ENCODE measurements around the gene TMC6. TPM values are rescaled to one million over a fixed set of nuclear protein-coding genes. Genes with fewer than 3 reads are reported as not detected.

The TMC6 gene
- total RNA-seq, 2 experiments from 2014 or later: 124 to 258 TPM

DNA sequence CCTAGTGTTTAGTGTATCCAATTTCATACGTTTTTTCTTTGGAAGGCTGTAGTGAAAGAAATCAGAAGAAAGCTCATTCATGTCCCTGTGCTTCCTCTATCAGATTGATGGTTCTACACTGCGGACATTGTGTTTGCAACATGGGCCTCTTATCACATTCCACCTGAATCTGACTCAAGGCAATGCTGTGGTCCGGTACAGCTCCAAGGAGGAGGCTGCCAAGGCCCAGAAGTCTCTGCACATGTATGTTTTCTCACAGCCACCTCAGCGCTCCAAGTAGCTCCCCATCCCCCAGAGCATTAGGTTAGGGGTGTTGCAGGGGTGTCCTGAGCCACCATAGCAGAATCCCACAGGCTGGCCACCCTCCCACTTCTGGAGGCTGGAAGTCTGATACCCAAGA lies 25.2 kb downstream of the TMC6 start:
- H3K79me2 ChIP-seq (ENCODE audit: insufficient read depth, low read depth, low read length): no peaks in the 10 kb centered on the region
- BruUV-seq (replicated peaks): no TSS peak
- no peak for DNase-seq (ENCODE audit: low spot score)
- no peaks in the 10 kb centered on the region for H3K9me3 ChIP-seq (ENCODE audit: low read length)
- no peak overlapping the region for H3K4me2 ChIP-seq (ENCODE audit: low read length)
- peaks cover 42% of the 10 kb centered on the region for H3K36me3 ChIP-seq (ENCODE audit: insufficient read depth, low read length)
- no peaks in the 10 kb centered on the region for H4K20me1 ChIP-seq (ENCODE audit: insufficient read depth, low read length)
- no peak overlapping the region for H3K4me3 ChIP-seq (ENCODE audit: low read depth, low read length, poor library complexity, severe bottlenecking)
- POLR2A ChIA-PET: no interaction called here
- H2AFZ ChIP-seq (ENCODE audit: low read length): no peak overlapping the region
- no peak overlapping the region for H3K27ac ChIP-seq (ENCODE audit: low read depth, low read length, poor library complexity, severe bottlenecking)
- no peaks in the 10 kb centered on the region for H3K4me1 ChIP-seq (ENCODE audit: insufficient read depth, low read length, poor library complexity, severe bottlenecking)
- H3K9me2 ChIP-seq (ENCODE audit: insufficient read depth, low read length): no peaks in the 10 kb centered on the region
- intact Hi-C loops (cut with micrococcal nuclease; ENCODE audit: unreplicated experiment): no loop called here
- TF ChIP-seq, protein P1, sequence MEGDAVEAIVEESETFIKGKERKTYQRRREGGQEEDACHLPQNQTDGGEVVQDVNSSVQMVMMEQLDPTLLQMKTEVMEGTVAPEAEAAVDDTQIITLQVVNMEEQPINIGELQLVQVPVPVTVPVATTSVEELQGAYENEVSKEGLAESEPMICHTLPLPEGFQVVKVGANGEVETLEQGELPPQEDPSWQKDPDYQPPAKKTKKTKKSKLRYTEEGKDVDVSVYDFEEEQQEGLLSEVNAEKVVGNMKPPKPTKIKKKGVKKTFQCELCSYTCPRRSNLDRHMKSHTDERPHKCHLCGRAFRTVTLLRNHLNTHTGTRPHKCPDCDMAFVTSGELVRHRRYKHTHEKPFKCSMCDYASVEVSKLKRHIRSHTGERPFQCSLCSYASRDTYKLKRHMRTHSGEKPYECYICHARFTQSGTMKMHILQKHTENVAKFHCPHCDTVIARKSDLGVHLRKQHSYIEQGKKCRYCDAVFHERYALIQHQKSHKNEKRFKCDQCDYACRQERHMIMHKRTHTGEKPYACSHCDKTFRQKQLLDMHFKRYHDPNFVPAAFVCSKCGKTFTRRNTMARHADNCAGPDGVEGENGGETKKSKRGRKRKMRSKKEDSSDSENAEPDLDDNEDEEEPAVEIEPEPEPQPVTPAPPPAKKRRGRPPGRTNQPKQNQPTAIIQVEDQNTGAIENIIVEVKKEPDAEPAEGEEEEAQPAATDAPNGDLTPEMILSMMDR (conservative IDR thresholded peaks at IDR 0.05; ENCODE audit: low read length): no peak
- no peak for TF ChIP-seq EZH2phosphoT487 (IDR thresholded peaks at IDR 0.05; ENCODE audit: borderline replicate concordance, low read depth, low read length)
- CTCF ChIA-PET (ENCODE audit: unreplicated experiment): no interaction called here

DNA sequence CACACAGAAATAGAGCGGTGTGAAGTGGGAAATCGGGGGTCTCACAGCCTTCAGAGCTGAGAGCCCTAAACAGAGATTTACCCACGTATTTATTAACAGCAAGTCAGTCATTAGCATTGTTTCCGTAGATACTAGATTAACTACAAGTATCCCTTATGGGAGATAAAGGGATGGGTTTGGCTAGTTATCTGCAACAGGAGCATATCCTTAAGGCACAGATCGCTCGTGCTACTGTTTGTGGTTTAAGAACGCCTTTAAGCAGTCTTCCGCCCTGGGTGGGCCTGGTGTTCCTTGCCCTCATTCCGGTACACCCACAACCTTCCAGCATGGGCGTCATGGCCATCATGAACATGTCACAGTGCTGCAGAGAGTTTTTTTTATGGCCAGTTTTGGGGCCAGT lies 27.0 kb downstream of the TMC6 start:
- BruUV-seq (replicated peaks): no TSS peak
- no peak for DNase-seq (ENCODE audit: low spot score)
- no peaks in the 10 kb centered on the region for H3K9me2 ChIP-seq (ENCODE audit: insufficient read depth, low read length)
- no peaks in the 10 kb centered on the region for H3K4me1 ChIP-seq (ENCODE audit: insufficient read depth, low read length, poor library complexity, severe bottlenecking)
- TF ChIP-seq EZH2phosphoT487 (IDR thresholded peaks at IDR 0.05; ENCODE audit: borderline replicate concordance, low read depth, low read length): no peak
- TF ChIP-seq, protein P1 (conservative IDR thresholded peaks at IDR 0.05; ENCODE audit: low read length): no peak
- intact Hi-C loops (cut with micrococcal nuclease; ENCODE audit: unreplicated experiment): no loop called here
- H3K27ac ChIP-seq (ENCODE audit: low read depth, low read length, poor library complexity, severe bottlenecking): no peak overlapping the region
- no peak overlapping the region for H3K4me2 ChIP-seq (ENCODE audit: low read length)
- POLR2A ChIA-PET: no interaction called here
- no peaks in the 10 kb centered on the region for H4K20me1 ChIP-seq (ENCODE audit: insufficient read depth, low read length)
- no peaks in the 10 kb centered on the region for H3K79me2 ChIP-seq (ENCODE audit: insufficient read depth, low read depth, low read length)
- CTCF ChIA-PET (ENCODE audit: unreplicated experiment): no interaction called here
- H3K9me3 ChIP-seq (ENCODE audit: low read length): no peaks in the 10 kb centered on the region
- H3K4me3 ChIP-seq (ENCODE audit: low read depth, low read length, poor library complexity, severe bottlenecking): no peak overlapping the region
- no peak overlapping the region for H2AFZ ChIP-seq (ENCODE audit: low read length)
- H3K36me3 ChIP-seq (ENCODE audit: insufficient read depth, low read length): peaks cover 53% of the 10 kb centered on the region

DNA sequence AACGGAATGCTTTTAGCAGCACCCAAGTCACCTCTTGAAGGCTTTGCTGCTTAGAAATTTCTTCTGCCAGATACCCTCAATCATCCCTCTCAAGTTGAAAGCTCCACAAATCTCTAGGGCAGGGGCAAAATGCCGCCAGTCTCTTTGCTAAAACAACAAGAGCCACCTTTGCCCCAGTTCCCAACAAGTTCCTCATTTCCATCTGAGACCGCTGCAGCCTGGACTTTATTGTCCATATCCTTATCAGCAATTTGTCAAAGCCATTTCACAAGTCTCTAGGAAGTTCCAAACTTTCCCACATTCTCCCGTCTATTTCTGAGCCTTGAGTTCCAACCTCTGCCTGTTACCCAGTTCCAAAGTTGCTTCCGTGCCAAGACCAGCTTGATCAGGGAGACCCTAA lies 27.4 kb downstream of the TMC6 start:
- intact Hi-C loops (cut with micrococcal nuclease; ENCODE audit: unreplicated experiment): no loop called here

More for the DNA sequence above, 27.4 kb downstream of the TMC6 start:
- H3K4me1 ChIP-seq (ENCODE audit: insufficient read depth, low read length, poor library complexity, severe bottlenecking): no peaks in the 10 kb centered on the region
- DNase-seq (ENCODE audit: low spot score): no peak
- no peak overlapping the region for H2AFZ ChIP-seq (ENCODE audit: low read length)
- H3K4me3 ChIP-seq (ENCODE audit: low read depth, low read length, poor library complexity, severe bottlenecking): no peak overlapping the region
- H4K20me1 ChIP-seq (ENCODE audit: insufficient read depth, low read length): no peaks in the 10 kb centered on the region
- H3K4me2 ChIP-seq (ENCODE audit: low read length): no peak overlapping the region
- BruUV-seq (replicated peaks): no TSS peak
- no peaks in the 10 kb centered on the region for H3K79me2 ChIP-seq (ENCODE audit: insufficient read depth, low read depth, low read length)
- ChIA-PET POLR2A (no interaction called here), CTCF (ENCODE audit: unreplicated experiment) (no interaction called here)
- H3K36me3 ChIP-seq (ENCODE audit: insufficient read depth, low read length): peaks cover 57% of the 10 kb centered on the region
- no peak for TF ChIP-seq EZH2phosphoT487 (IDR thresholded peaks at IDR 0.05; ENCODE audit: borderline replicate concordance, low read depth, low read length)
- TF ChIP-seq, protein P1 (conservative IDR thresholded peaks at IDR 0.05; ENCODE audit: low read length): no peak
- H3K27ac ChIP-seq (ENCODE audit: low read depth, low read length, poor library complexity, severe bottlenecking): no peak overlapping the region
- H3K9me3 ChIP-seq (ENCODE audit: low read length): no peaks in the 10 kb centered on the region
- H3K9me2 ChIP-seq (ENCODE audit: insufficient read depth, low read length): no peaks in the 10 kb centered on the region

Measured in OCI-LY7 (cell line).